Hepatocyte (in vitro differentiated cells): ENCODE results near the gene CD82. TPM values are rescaled to one million over a fixed set of nuclear protein-coding genes. Genes with fewer than 3 reads are reported as not detected.

Source experiments
- DNase-seq: peaks from one replicate; pipeline ENCODE4 v3.0.0-alpha.2; 2016; ENCODE audit warnings: low spot score
- H2AFZ ChIP-seq: fragments of 200-600 bp; sonication (generic); 2 replicates; pipeline ENCODE4 v1.6.0; 2016; ENCODE audit warnings: antibody characterized with exemption, mild to moderate bottlenecking
- H3K27ac ChIP-seq: fragments of 200-600 bp; sonication (generic); 2 replicates; pipeline ENCODE4 v1.5.1; 2016; ENCODE audit warnings: mild to moderate bottlenecking
- H3K27me3 ChIP-seq: fragments of 200-600 bp; sonication (generic); 2 replicates; pipeline ENCODE4 v1.6.1; 2016
- H3K36me3 ChIP-seq: fragments of 200-600 bp; sonication (generic); replicated peaks from 2 replicates; pipeline ENCODE4 v1.5.1; 2016; ENCODE audit warnings: low read depth; ENCODE audit not compliant: insufficient read depth
- H3K4me1 ChIP-seq: fragments of 200-600 bp; sonication (generic); 2 replicates; pipeline ENCODE4 v1.5.1; 2016; ENCODE audit warnings: mild to moderate bottlenecking, moderate library complexity; ENCODE audit not compliant: insufficient read depth
- H3K4me2 ChIP-seq: fragments of 200-600 bp; sonication (generic); 2 replicates; pipeline ENCODE4 v1.6.0; 2016
- H3K4me3 ChIP-seq: fragments of 200-600 bp; sonication (generic); 2 replicates; pipeline ENCODE4 v1.5.1; 2016; ENCODE audit warnings: mild to moderate bottlenecking
- H3K79me2 ChIP-seq: fragments of 200-600 bp; sonication (generic); 2 replicates; pipeline ENCODE4 v1.6.0; 2017; ENCODE audit warnings: mild to moderate bottlenecking
- H3K9me2 ChIP-seq: fragments of 200-600 bp; sonication (generic); replicated peaks from 2 replicates; pipeline ENCODE4 v1.6.0; 2017; ENCODE audit warnings: mild to moderate bottlenecking; ENCODE audit not compliant: insufficient read depth
- H3K9me3 ChIP-seq: fragments of 200-600 bp; sonication (generic); 2 replicates; pipeline ENCODE4 v1.5.1; 2016; ENCODE audit warnings: low read depth, mild to moderate bottlenecking
- H4K20me1 ChIP-seq: fragments of 200-600 bp; sonication (generic); 2 replicates; pipeline ENCODE4 v1.6.0; 2016; ENCODE audit warnings: mild to moderate bottlenecking; ENCODE audit not compliant: insufficient read depth, poor library complexity, severe bottlenecking
- CTCF ChIP-seq: fragments of 200-600 bp; sonication (generic); IDR thresholded peaks from 2 replicates; pipeline ENCODE4 v1.5.1; 2016; ENCODE audit warnings: antibody characterized with exemption, mild to moderate bottlenecking; ENCODE audit not compliant: poor library complexity
- EZH2 ChIP-seq: fragments of 200-600 bp; sonication (generic); IDR thresholded peaks from 2 replicates; pipeline ENCODE4 v1.6.1; 2016; ENCODE audit warnings: antibody characterized with exemption, mild to moderate bottlenecking, borderline replicate concordance
- EZH2phosphoT487 ChIP-seq: fragments of 200-600 bp; sonication (generic); IDR thresholded peaks from one replicate; pipeline ENCODE4 v1.6.1; 2018; ENCODE audit warnings: antibody characterized with exemption, mild to moderate bottlenecking, low read depth, moderate library complexity; ENCODE audit not compliant: unreplicated experiment, severe bottlenecking
- WGBS: methylation state at CpG from one replicate; pipeline ENCODE4 v1.1.6; 2016; ENCODE audit warnings: low lambda C conversion rate; ENCODE audit errors: missing lambda C conversion rate; 5-methylcytosine and 5-hydroxymethylcytosine counted together
- polyA plus RNA-seq: library from polyadenylated mRNA; unstranded; fragments of >200 nt; fragmentation: Nextera tagmentation; extraction: Ambion mirVana; gene quantifications from 2 replicates; pipeline ENCODE4 v1.2.1, GENCODE V29; 2016
- total RNA-seq: library from RNA; depleted of rRNA; stranded (reverse); fragments of >200 nt; gene quantifications from 2 replicates; pipeline ENCODE4 v1.2.3, GENCODE V29; 2014

CD82 gene
- total and polyA plus RNA-seq, 2 experiments from 2014 or later, result 38.7 to 157 TPM

- WGBS, result 78% methylated on average over 1 of the region's 1 CpG
- no peak overlapping the region for H2AFZ ChIP-seq
- TF ChIP-seq EZH2, result no peak
- no peak for TF ChIP-seq CTCF
- no peak for TF ChIP-seq EZH2phosphoT487
- H3K79me2 ChIP-seq, result no peaks in the 10 kb centered on the region
- no peak overlapping the region for H3K4me3 ChIP-seq
- no peaks in the 10 kb centered on the region for H4K20me1 ChIP-seq
- no peaks in the 10 kb centered on the region for H3K4me1 ChIP-seq
- H3K36me3 ChIP-seq, result no peaks in the 10 kb centered on the region
- H3K27ac ChIP-seq, result no peak overlapping the region
- H3K9me3 ChIP-seq, result peaks cover 4% of the 10 kb centered on the region
- H3K9me2 ChIP-seq, result no peaks in the 10 kb centered on the region
- DNase-seq, result no peak
- H3K4me2 ChIP-seq, result no peak overlapping the region
- H3K27me3 ChIP-seq, result no peaks in the 10 kb centered on the region
These were observed 82.6 kb downstream of the CD82 start for GRCh38 chr11:44648109-44648508.

GRCh38 chr11:44651535-44652155, 86.2 kb downstream of the CD82 start:
- H3K9me2 ChIP-seq, result no peaks in the 10 kb centered on the region
- no peaks in the 10 kb centered on the region for H3K79me2 ChIP-seq
- no peaks in the 10 kb centered on the region for H3K9me3 ChIP-seq
- WGBS, result 63% methylated on average over 15 of the region's 15 CpGs
- no peak for DNase-seq
- no peaks in the 10 kb centered on the region for H3K27me3 ChIP-seq
- H3K36me3 ChIP-seq, result no peaks in the 10 kb centered on the region
- no peak overlapping the region for H3K27ac ChIP-seq
- no peak overlapping the region for H3K4me2 ChIP-seq
- no peak overlapping the region for H2AFZ ChIP-seq
- no peak for TF ChIP-seq EZH2
- TF ChIP-seq CTCF, result no peak
- H4K20me1 ChIP-seq, result no peaks in the 10 kb centered on the region
- H3K4me3 ChIP-seq, result no peak overlapping the region
- no peaks in the 10 kb centered on the region for H3K4me1 ChIP-seq

- Histone ChIP-seq H3K27ac (no peak overlapping the region), H3K4me3 (no peak overlapping the region)
- 79% methylated on average over 16 of the region's 16 CpGs for WGBS
These were observed 87.6 kb downstream of the CD82 start for GRCh38 chr11:44652901-44653644.

More at GRCh38 chr11:44652901-44653644, 87.6 kb downstream of the CD82 start:
- TF ChIP-seq EZH2phosphoT487, result no peak
- TF ChIP-seq EZH2, result no peak
- no peak for TF ChIP-seq CTCF
- H3K27me3 ChIP-seq, result no peaks in the 10 kb centered on the region
- no peaks in the 10 kb centered on the region for H3K36me3 ChIP-seq
- H3K9me2 ChIP-seq, result no peaks in the 10 kb centered on the region
- H3K4me2 ChIP-seq, result no peak overlapping the region
- no peak for DNase-seq
- no peaks in the 10 kb centered on the region for H3K9me3 ChIP-seq
- no peak overlapping the region for H2AFZ ChIP-seq
- no peaks in the 10 kb centered on the region for H4K20me1 ChIP-seq
- H3K4me1 ChIP-seq, result no peaks in the 10 kb centered on the region
- no peaks in the 10 kb centered on the region for H3K79me2 ChIP-seq
